A549 (cell line): Measurements from ENCODE around the gene ZNF426. TPM values are rescaled to one million over a fixed set of nuclear protein-coding genes. Genes with fewer than 3 reads are reported as not detected.

ENCODE experiments used
- ATAC-seq, 2 experiments: fragments of 200-7000 bp in 1 of 2; fragments of >200 bp in 1 of 2; cut with Nextera tagmentation in 1 of 2; cut with Tn5 transposase in 1 of 2; 3 replicates each; pipeline versions ENCODE4 v1.8.0 to v1.9.1; 2018 to 2020; ENCODE audit warnings: mild to moderate bottlenecking in 1 of 2, moderate library complexity in 1 of 2
- CTCF ChIA-PET: fragments of 300-600 bp; sonication (Branson Sonifier 250); formaldehyde crosslinking; extraction: SDS; loops from one replicate; lab custom pipeline; 2021; ENCODE audit warnings: antibody characterized with exemption, inconsistent platforms; lab: Yijun Ruan, JAX
- POLR2A ChIA-PET: fragments of 350-600 bp; formaldehyde crosslinking; extraction: SDS; loops from one replicate; lab custom pipeline; 2021; ENCODE audit warnings: antibody characterized with exemption, inconsistent platforms; lab: Yijun Ruan, JAX
- DNase-seq, 2 experiments: peaks; one replicate each; pipeline versions ENCODE4 v3.0.0 to v3.0.0-alpha.2; 2011 to 2016; ENCODE audit warnings: low read depth in 1 of 2, low spot score in 1 of 2
- FAIRE-seq: peaks from 2 replicates; lab custom pipeline; 2011; peaks lifted over from hg19 to GRCh38; lab: Jason Lieb, UNC
- H3K27ac ChIP-seq, 2 experiments: fragments of >200 bp; sonication (Bioruptor Twin); formaldehyde crosslinking; 3 replicates each; pipeline ENCODE4 v1.5.1; 2016 to 2017
- H3K4me1 ChIP-seq: fragments of >200 bp; sonication (Bioruptor Twin); formaldehyde crosslinking; 3 replicates; pipeline ENCODE4 v1.6.1; 2016
- H3K4me2 ChIP-seq: fragments of >200 bp; sonication (Bioruptor Twin); formaldehyde crosslinking; 3 replicates; pipeline ENCODE4 v1.6.1; 2016
- H3K4me3 ChIP-seq: fragments of >200 bp; sonication (Bioruptor Twin); formaldehyde crosslinking; 3 replicates; pipeline ENCODE4 v1.5.1; 2016
- H3K9me3 ChIP-seq: fragments of >200 bp; sonication (Bioruptor Twin); formaldehyde crosslinking; 3 replicates; pipeline ENCODE4 v1.6.1; 2016
- CHD4 ChIP-seq: fragments of 200-600 bp; sonication (generic); IDR thresholded peaks from 2 replicates; pipeline ENCODE4 v1.6.1; 2016; ENCODE audit warnings: antibody characterized with exemption, mild to moderate bottlenecking, borderline replicate concordance
- EP300 ChIP-seq, 2 experiments: fragments of >200 bp; sonication (Bioruptor Twin); formaldehyde crosslinking; IDR thresholded peaks; 2 replicates in 1 of 2; 3 replicates in 1 of 2; pipeline ENCODE4 v1.6.1; 2016 to 2017
- ESRRA ChIP-seq: fragments of 150-350 bp; IDR thresholded peaks from 2 replicates; pipeline ENCODE4 v1.6.1; 2014; ENCODE audit warnings: mild to moderate bottlenecking, low read length, borderline replicate concordance
- FOSB ChIP-seq: fragments of 250-450 bp; sonication (Bioruptor Pico); IDR thresholded peaks from 2 replicates; pipeline ENCODE4 v1.5.0; 2020; ENCODE audit warnings: mild to moderate bottlenecking, moderate library complexity
- FOSL2 ChIP-seq, 2 experiments: fragments of 450-650 bp in 1 of 2; fragments of >200 bp in 1 of 2; sonication (Bioruptor Twin) in 1 of 2; formaldehyde crosslinking; IDR thresholded peaks; 2 replicates each; pipeline versions ENCODE4 v1.5.0 to v1.6.1; 2016 to 2020; ENCODE audit warnings: mild to moderate bottlenecking in 1 of 2, moderate library complexity in 1 of 2
- FOXS1 ChIP-seq: fragments of 250-450 bp; sonication (Bioruptor Pico); IDR thresholded peaks from 2 replicates; pipeline ENCODE4 v1.5.0; 2020; ENCODE audit warnings: mild to moderate bottlenecking, moderate library complexity
- MAZ ChIP-seq: fragments of 150-350 bp; IDR thresholded peaks from 2 replicates; pipeline ENCODE4 v1.6.1; 2014; ENCODE audit warnings: antibody characterized with exemption, low read depth, low read length, borderline replicate concordance
- MYC ChIP-seq: IDR thresholded peaks from 2 replicates; pipeline ENCODE4 v1.6.1; 2012; ENCODE audit warnings: mild to moderate bottlenecking, inconsistent platforms, low read length, improper control_type of control experiment, borderline replicate concordance
- NFE2L2 ChIP-seq: fragments of 150-350 bp; conservative IDR thresholded peaks from 2 replicates; pipeline ENCODE4 v1.6.1; 2014; ENCODE audit warnings: low read length
- NPAS2 ChIP-seq: fragments of 250-450 bp; sonication (Bioruptor Pico); IDR thresholded peaks from 2 replicates; pipeline ENCODE4 v1.8.0; 2022; ENCODE audit warnings: mild to moderate bottlenecking, moderate library complexity, borderline replicate concordance
- NR3C1 ChIP-seq: fragments of >200 bp; sonication (Bioruptor Twin); formaldehyde crosslinking; IDR thresholded peaks from 3 replicates; pipeline ENCODE4 v1.6.1; 2017
- RFX5 ChIP-seq: fragments of 450-650 bp; IDR thresholded peaks from 2 replicates; pipeline ENCODE4 v1.7.1; 2014; ENCODE audit warnings: antibody characterized with exemption, mild to moderate bottlenecking, moderate library complexity
- SREBF2 ChIP-seq: fragments of 450-650 bp; IDR thresholded peaks from 2 replicates; pipeline ENCODE4 v1.6.1; 2014; ENCODE audit warnings: mild to moderate bottlenecking, moderate library complexity
- TFCP2L1 ChIP-seq: fragments of 250-450 bp; sonication (Bioruptor Pico); IDR thresholded peaks from 2 replicates; pipeline ENCODE4 v1.5.0; 2021; ENCODE audit warnings: mild to moderate bottlenecking
- ZC3H11A ChIP-seq: fragments of 450-650 bp; IDR thresholded peaks from 2 replicates; pipeline ENCODE4 v1.6.1; 2014; ENCODE audit warnings: antibody characterized with exemption, mild to moderate bottlenecking
- WGBS: methylation state at CpG from one replicate; pipeline ENCODE4 v1.1.6; 2017; ENCODE audit errors: missing lambda C conversion rate; 5-methylcytosine and 5-hydroxymethylcytosine counted together
- polyA plus RNA-seq, 4 experiments: library from polyadenylated mRNA; depleted of rRNA in 3 of 4; stranded (reverse); fragments of >200 nt; fragmentation: RNase III in 1 of 4; extraction: RNeasy Plus Mini Kit Qiagen cat#74134 plus additional on column Dnase treatment in 1 of 4; gene quantifications; 2 replicates in 3 of 4; 3 replicates in 1 of 4; pipeline ENCODE4 v1.2.3, GENCODE V29; 2011 to 2017
- TF ChIP-seq, protein P1 (sequence below): fragments of >200 bp; sonication (Bioruptor Twin); formaldehyde crosslinking; IDR thresholded peaks from 3 replicates; pipeline ENCODE4 v1.5.1; 2016
- TF ChIP-seq, protein P2 (sequence below): IDR thresholded peaks from 2 replicates; pipeline ENCODE4 v1.6.1; 2012

ZNF426 gene
- polyA plus RNA-seq, 2 of the 4 experiments (the other 2 are of a cell fraction), result 0.88 to 3.0 TPM

DNA sequence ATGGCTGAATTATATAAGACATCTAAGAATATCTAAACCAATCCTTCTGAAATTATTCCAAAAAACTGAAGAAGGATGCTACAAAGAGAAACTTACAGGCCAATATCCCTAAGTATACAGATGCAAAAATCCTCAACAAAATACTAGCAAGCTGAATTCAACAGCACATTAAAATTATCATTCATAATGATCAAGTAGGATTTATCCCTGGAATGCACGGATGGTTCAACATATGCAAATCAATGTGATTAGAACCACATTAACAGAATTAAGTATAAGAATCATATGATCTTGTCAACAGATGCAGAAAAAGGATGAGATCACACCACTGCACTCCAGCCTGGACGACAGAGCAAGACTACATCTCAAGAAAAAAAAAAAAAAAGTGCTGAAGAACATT is 53.3 kb downstream of the ZNF426 start:
- Histone ChIP-seq H3K9me3 (no peaks in the 10 kb centered on the region; the same call in 2 of the 3 replicates), H3K4me3 (no peak overlapping the region), H3K27ac (no peak overlapping the region), H3K4me2 (no peak overlapping the region), H3K4me1 (no peaks in the 10 kb centered on the region)
- WGBS, result 33% methylated on average over 2 of the region's 2 CpGs
- ATAC-seq (no peak), FAIRE-seq (no peak), DNase-seq (no peak)
- ChIA-PET CTCF (no interaction called here), POLR2A (no interaction called here)
- TF ChIP-seq NPAS2 (CRISPR knock-in tag), result no peak
- no peak for TF ChIP-seq ESRRA
- TF ChIP-seq MYC, result no peak
- TF ChIP-seq FOXS1 (CRISPR knock-in tag), result no peak
- TF ChIP-seq, protein P1, sequence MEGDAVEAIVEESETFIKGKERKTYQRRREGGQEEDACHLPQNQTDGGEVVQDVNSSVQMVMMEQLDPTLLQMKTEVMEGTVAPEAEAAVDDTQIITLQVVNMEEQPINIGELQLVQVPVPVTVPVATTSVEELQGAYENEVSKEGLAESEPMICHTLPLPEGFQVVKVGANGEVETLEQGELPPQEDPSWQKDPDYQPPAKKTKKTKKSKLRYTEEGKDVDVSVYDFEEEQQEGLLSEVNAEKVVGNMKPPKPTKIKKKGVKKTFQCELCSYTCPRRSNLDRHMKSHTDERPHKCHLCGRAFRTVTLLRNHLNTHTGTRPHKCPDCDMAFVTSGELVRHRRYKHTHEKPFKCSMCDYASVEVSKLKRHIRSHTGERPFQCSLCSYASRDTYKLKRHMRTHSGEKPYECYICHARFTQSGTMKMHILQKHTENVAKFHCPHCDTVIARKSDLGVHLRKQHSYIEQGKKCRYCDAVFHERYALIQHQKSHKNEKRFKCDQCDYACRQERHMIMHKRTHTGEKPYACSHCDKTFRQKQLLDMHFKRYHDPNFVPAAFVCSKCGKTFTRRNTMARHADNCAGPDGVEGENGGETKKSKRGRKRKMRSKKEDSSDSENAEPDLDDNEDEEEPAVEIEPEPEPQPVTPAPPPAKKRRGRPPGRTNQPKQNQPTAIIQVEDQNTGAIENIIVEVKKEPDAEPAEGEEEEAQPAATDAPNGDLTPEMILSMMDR, result no peak
- no peak for TF ChIP-seq NR3C1
- TF ChIP-seq EP300 (IDR thresholded peaks at IDR 0.05), result no peak
- no peak for TF ChIP-seq TFCP2L1 (CRISPR knock-in tag)
- TF ChIP-seq FOSL2 (IDR thresholded peaks at IDR 0.05), result no peak
- no peak for TF ChIP-seq FOSL2 (CRISPR knock-in tag; IDR thresholded peaks at IDR 0.05)
- no peak for TF ChIP-seq ZC3H11A

DNA sequence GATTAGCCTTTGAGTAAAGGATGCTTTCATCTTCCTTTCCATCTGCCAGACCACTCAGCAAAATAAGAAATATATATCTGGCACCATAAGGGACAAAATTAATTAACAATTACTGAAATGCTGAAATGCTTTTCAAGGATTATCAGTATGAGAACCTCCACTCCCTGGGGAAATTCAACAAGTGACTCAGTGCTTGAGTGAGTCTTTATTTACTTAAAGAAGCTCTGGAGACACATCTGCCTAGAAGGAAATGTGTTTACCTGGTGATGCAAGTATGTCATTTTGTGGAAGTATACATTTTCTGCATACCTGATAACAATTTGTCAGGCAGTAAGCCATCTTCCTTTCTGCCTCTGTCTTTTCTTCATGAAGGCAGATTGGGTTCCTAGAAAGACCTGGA is 63.5 kb downstream of the ZNF426 start:
- Histone ChIP-seq H3K4me3 (no peak overlapping the region), H3K27ac (no peak overlapping the region), H3K4me1 (no peaks in the 10 kb centered on the region), H3K9me3 (peaks cover 3% of the 10 kb centered on the region; the same call in 1 of the 3 replicates), H3K4me2 (no peak overlapping the region)
- no peak for FAIRE-seq
- TF ChIP-seq FOSB, result no peak
- TF ChIP-seq MAZ, result no peak
- TF ChIP-seq, protein P2, sequence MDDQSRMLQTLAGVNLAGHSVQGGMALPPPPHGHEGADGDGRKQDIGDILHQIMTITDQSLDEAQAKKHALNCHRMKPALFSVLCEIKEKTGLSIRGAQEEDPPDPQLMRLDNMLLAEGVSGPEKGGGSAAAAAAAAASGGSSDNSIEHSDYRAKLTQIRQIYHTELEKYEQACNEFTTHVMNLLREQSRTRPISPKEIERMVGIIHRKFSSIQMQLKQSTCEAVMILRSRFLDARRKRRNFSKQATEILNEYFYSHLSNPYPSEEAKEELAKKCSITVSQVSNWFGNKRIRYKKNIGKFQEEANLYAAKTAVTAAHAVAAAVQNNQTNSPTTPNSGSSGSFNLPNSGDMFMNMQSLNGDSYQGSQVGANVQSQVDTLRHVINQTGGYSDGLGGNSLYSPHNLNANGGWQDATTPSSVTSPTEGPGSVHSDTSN, result no peak
- TF ChIP-seq RFX5, result no peak
- no peak for TF ChIP-seq SREBF2
- TF ChIP-seq NFE2L2, result no peak
- no peak for TF ChIP-seq CHD4
- ATAC-seq, result no peak
- POLR2A ChIA-PET, result no interaction called here
- no peak for DNase-seq
- CTCF ChIA-PET, result no interaction called here

Other genes starting within 250 kb of the ZNF426 start
- 1.6 and 2.5 TPM in 2 replicates for gene ZNF699, start 228.8 kb downstream of the ZNF426 start, polyA plus RNA-seq (2011; rRNA removed)
- 1.1 to 1.6 TPM (median 1.1 TPM) in 3 replicates for gene ZNF699, start 228.8 kb downstream of the ZNF426 start, polyA plus RNA-seq (2017; fragmentation: RNase III; extraction: RNeasy Plus Mini Kit Qiagen cat#74134 plus additional on column Dnase treatment)
- 14.6 and 16.2 TPM in 2 replicates for gene ZNF559, start 214.5 kb downstream of the ZNF426 start, polyA plus RNA-seq (2011; rRNA removed)
- 4.6 to 5.2 TPM (median 5.0 TPM) in 3 replicates for gene ZNF559, start 214.5 kb downstream of the ZNF426 start, polyA plus RNA-seq (2017; fragmentation: RNase III; extraction: RNeasy Plus Mini Kit Qiagen cat#74134 plus additional on column Dnase treatment)
- gene ZNF177, start 175.6 kb downstream of the ZNF426 start, polyA plus RNA-seq (2011; rRNA removed), result 2.6 and 2.7 TPM in 2 replicates
- gene ZNF177, start 175.6 kb downstream of the ZNF426 start, polyA plus RNA-seq (2017; fragmentation: RNase III; extraction: RNeasy Plus Mini Kit Qiagen cat#74134 plus additional on column Dnase treatment), result 0.46 to 0.72 TPM (median 0.49 TPM) in 3 replicates
- 11.8 and 12.1 TPM in 2 replicates for gene ZNF266, start 103.1 kb downstream of the ZNF426 start, polyA plus RNA-seq (2011; rRNA removed)
- 4.8 to 5.0 TPM (median 4.8 TPM) in 3 replicates for gene ZNF266, start 103.1 kb downstream of the ZNF426 start, polyA plus RNA-seq (2017; fragmentation: RNase III; extraction: RNeasy Plus Mini Kit Qiagen cat#74134 plus additional on column Dnase treatment)
- gene ZNF560, start 40.0 kb downstream of the ZNF426 start, polyA plus RNA-seq (2011; rRNA removed), result not detected in 2 replicates
- not detected in 3 replicates for gene ZNF560, start 40.0 kb downstream of the ZNF426 start, polyA plus RNA-seq (2017; fragmentation: RNase III; extraction: RNeasy Plus Mini Kit Qiagen cat#74134 plus additional on column Dnase treatment)
- gene ZNF121, start 45.9 kb upstream of the ZNF426 start, polyA plus RNA-seq (2011; rRNA removed), result 8.5 and 9.8 TPM in 2 replicates
- gene ZNF121, start 45.9 kb upstream of the ZNF426 start, polyA plus RNA-seq (2017; fragmentation: RNase III; extraction: RNeasy Plus Mini Kit Qiagen cat#74134 plus additional on column Dnase treatment), result 5.1 to 6.4 TPM (median 5.1 TPM) in 3 replicates
- 21.8 and 22.0 TPM in 2 replicates for gene ZNF561, start 82.6 kb upstream of the ZNF426 start, polyA plus RNA-seq (2011; rRNA removed)
- 18.0 to 22.2 TPM (median 18.9 TPM) in 3 replicates for gene ZNF561, start 82.6 kb upstream of the ZNF426 start, polyA plus RNA-seq (2017; fragmentation: RNase III; extraction: RNeasy Plus Mini Kit Qiagen cat#74134 plus additional on column Dnase treatment)
- gene ZNF562, start 136.5 kb upstream of the ZNF426 start, polyA plus RNA-seq (2011; rRNA removed), result 14.0 and 16.1 TPM in 2 replicates
- gene ZNF562, start 136.5 kb upstream of the ZNF426 start, polyA plus RNA-seq (2017; fragmentation: RNase III; extraction: RNeasy Plus Mini Kit Qiagen cat#74134 plus additional on column Dnase treatment), result 8.5 to 10.6 TPM (median 10.4 TPM) in 3 replicates
- 3.3 and 4.5 TPM in 2 replicates for gene ZNF846, start 230.1 kb upstream of the ZNF426 start, polyA plus RNA-seq (2011; rRNA removed)
- gene ZNF846, start 230.1 kb upstream of the ZNF426 start, polyA plus RNA-seq (2017; fragmentation: RNase III; extraction: RNeasy Plus Mini Kit Qiagen cat#74134 plus additional on column Dnase treatment), result 1.8 to 3.0 TPM (median 2.1 TPM) in 3 replicates